Neural crest cell (in vitro differentiated cells): ENCODE results near the gene ITK. TPM values are rescaled to one million over a fixed set of nuclear protein-coding genes. Genes with fewer than 3 reads are reported as not detected.

ENCODE experiments used
- DNase-seq: peaks from one replicate; pipeline ENCODE4 v3.0.0; 2021; ENCODE audit warnings: low read depth, mixed read lengths, low spot score
- H3K27ac Mint-ChIP-seq: one replicate; pipeline ENCODE4 v1.8.0; 2021; ENCODE audit warnings: mild to moderate bottlenecking, mixed read lengths; ENCODE audit not compliant: unreplicated experiment
- H3K27me3 Mint-ChIP-seq: 2 replicates; pipeline ENCODE4 v1.8.0; 2021; ENCODE audit warnings: low read depth, mild to moderate bottlenecking, mixed read lengths
- H3K36me3 Mint-ChIP-seq: 2 replicates; pipeline ENCODE4 v1.8.0; 2021; ENCODE audit warnings: low read depth, mild to moderate bottlenecking, mixed read lengths
- H3K4me1 Mint-ChIP-seq: 2 replicates; pipeline ENCODE4 v1.8.0; 2021; ENCODE audit warnings: mixed read lengths
- H3K4me3 Mint-ChIP-seq: one replicate; pipeline ENCODE4 v1.8.0; 2021; ENCODE audit warnings: mild to moderate bottlenecking, mixed read lengths
- H3K9me3 Mint-ChIP-seq: 2 replicates; pipeline ENCODE4 v1.8.0; 2021; ENCODE audit warnings: mixed read lengths
- CTCF ChIP-seq: fragments of 200-600 bp; sonication (generic); conservative IDR thresholded peaks from 2 replicates; pipeline ENCODE4 v1.5.0; 2021; ENCODE audit warnings: antibody characterized with exemption, mild to moderate bottlenecking
- total RNA-seq: library from RNA; stranded (reverse); gene quantifications from 2 replicates; pipeline ENCODE4 v1.2.1, GENCODE V29; 2021

Gene ITK
- total RNA-seq, 1 donor from 2014 or later: not detected

GRCh38 chr5:157280927-157281326 is 100.3 kb downstream of the ITK start:
- H3K27ac Mint-ChIP-seq: no peak overlapping the region
- no peaks in the 10 kb centered on the region for H3K27me3 Mint-ChIP-seq
- H3K4me3 Mint-ChIP-seq: no peak overlapping the region
- no peak for DNase-seq
- H3K4me1 Mint-ChIP-seq: no peaks in the 10 kb centered on the region
- H3K36me3 Mint-ChIP-seq: no peaks in the 10 kb centered on the region
- no peak for TF ChIP-seq CTCF
- no peaks in the 10 kb centered on the region for H3K9me3 Mint-ChIP-seq

- no peak for TF ChIP-seq CTCF
- no peaks in the 10 kb centered on the region for H3K27me3 Mint-ChIP-seq
- H3K4me1 Mint-ChIP-seq: no peaks in the 10 kb centered on the region
- H3K27ac Mint-ChIP-seq: no peak overlapping the region
- H3K9me3 Mint-ChIP-seq: no peaks in the 10 kb centered on the region
- DNase-seq: no peak
- H3K36me3 Mint-ChIP-seq: no peaks in the 10 kb centered on the region
- H3K4me3 Mint-ChIP-seq: no peak overlapping the region
These were observed 101.5 kb downstream of the ITK start for GRCh38 chr5:157282150-157282549.

GRCh38 chr5:157283434-157283833 is 102.8 kb downstream of the ITK start:
- H3K27ac Mint-ChIP-seq: no peak overlapping the region
- H3K9me3 Mint-ChIP-seq: no peaks in the 10 kb centered on the region
- TF ChIP-seq CTCF: no peak
- H3K36me3 Mint-ChIP-seq: no peaks in the 10 kb centered on the region
- H3K4me3 Mint-ChIP-seq: no peak overlapping the region
- no peak for DNase-seq
- H3K27me3 Mint-ChIP-seq: no peaks in the 10 kb centered on the region
- no peaks in the 10 kb centered on the region for H3K4me1 Mint-ChIP-seq

- H3K27me3 Mint-ChIP-seq: no peaks in the 10 kb centered on the region
- no peaks in the 10 kb centered on the region for H3K36me3 Mint-ChIP-seq
- DNase-seq: no peak
- TF ChIP-seq CTCF: no peak
- no peaks in the 10 kb centered on the region for H3K4me1 Mint-ChIP-seq
- no peak overlapping the region for H3K4me3 Mint-ChIP-seq
- H3K27ac Mint-ChIP-seq: no peak overlapping the region
- no peaks in the 10 kb centered on the region for H3K9me3 Mint-ChIP-seq
These were observed 104.0 kb downstream of the ITK start for GRCh38 chr5:157284458-157285212.

GRCh38 chr5:157285310-157286035 is 104.8 kb downstream of the ITK start:
- no peak for TF ChIP-seq CTCF
- Mint-ChIP-seq H3K27me3 (no peaks in the 10 kb centered on the region), H3K4me1 (no peaks in the 10 kb centered on the region), H3K9me3 (no peaks in the 10 kb centered on the region), H3K4me3 (no peak overlapping the region), H3K36me3 (no peaks in the 10 kb centered on the region), H3K27ac (no peak overlapping the region)
- no peak for DNase-seq
